NCI-H526 (cell line): ENCODE data around the gene AOX1.
"Not testable (repeated sequence)": the region's sequence is repeated elsewhere in the genome, so short reads cannot be mapped to it uniquely, and the experiment has no call there.

Experiments used
- DNase-seq, 2 experiments: peaks; one replicate each; lab custom pipeline; 2025; lab: John Stamatoyannopoulos, UW

Gene AOX1

GRCh38 chr2:200627110-200627770, 41.4 kb downstream of the AOX1 start:
- DNase-seq = no peak

- DNase-seq = not testable (repeated sequence)
Observed at GRCh38 chr2:200628461-200628860, 42.6 kb downstream of the AOX1 start.

GRCh38 chr2:200631287-200631686, 45.5 kb downstream of the AOX1 start:
- DNase-seq = no peak

GRCh38 chr2:200634231-200634964, 48.6 kb downstream of the AOX1 start:
- no peak for DNase-seq

GRCh38 chr2:200635251-200635650, 49.4 kb downstream of the AOX1 start:
- no peak for DNase-seq

- no peak for DNase-seq
Observed at GRCh38 chr2:200637901-200638300, 52.1 kb downstream of the AOX1 start.

- DNase-seq = no peak
Observed at GRCh38 chr2:200640176-200640575, 54.4 kb downstream of the AOX1 start.

- no peak for DNase-seq
Observed at GRCh38 chr2:200640901-200641300, 55.1 kb downstream of the AOX1 start.

- DNase-seq = not testable (repeated sequence)
Observed at GRCh38 chr2:200648518-200649281, 62.9 kb downstream of the AOX1 start.

- DNase-seq = no peak
Observed at GRCh38 chr2:200649724-200650123, 63.9 kb downstream of the AOX1 start.

- no peak for DNase-seq
Observed at GRCh38 chr2:200650195-200650594, 64.4 kb downstream of the AOX1 start.

- DNase-seq = no peak
Observed at GRCh38 chr2:200652158-200652557, 66.3 kb downstream of the AOX1 start.

GRCh38 chr2:200653021-200653420, 67.2 kb downstream of the AOX1 start:
- no peak for DNase-seq

- no peak for DNase-seq
Observed at GRCh38 chr2:200654823-200655222, 69.0 kb downstream of the AOX1 start.

- DNase-seq = no peak
Observed at GRCh38 chr2:200655918-200656580, 70.2 kb downstream of the AOX1 start.

GRCh38 chr2:200658278-200658864, 72.6 kb downstream of the AOX1 start:
- DNase-seq = peak in 1 of 2 experiments; percentile 33

- DNase-seq = peak in 1 of 2 experiments; percentile 61
Observed at GRCh38 chr2:200659410-200659809, 73.6 kb downstream of the AOX1 start.

GRCh38 chr2:200661477-200661876, 75.7 kb downstream of the AOX1 start:
- DNase-seq = no peak

GRCh38 chr2:200662727-200663126, 76.9 kb downstream of the AOX1 start:
- DNase-seq = no peak

- no peak for DNase-seq
Observed at GRCh38 chr2:200664770-200665494, 79.1 kb downstream of the AOX1 start.
